Stimulated activated naive CD8-positive, alpha-beta T cell treated with anti-CD3 and anti-CD28 coated beads, Interleukin-15, amount 100 ng/mL, for 72 hours (primary cell): ENCODE results near the gene ADAMTSL2.

Source experiments
- ATAC-seq: fragments of 150-1000 bp; cut with Tn5 transposase; 2 replicates; pipeline ENCODE4 v1.10.0; 2021; ENCODE audit warnings: mild to moderate bottlenecking, moderate library complexity
- DNase-seq, 2 donors: peaks; one replicate each; pipeline ENCODE4 v3.0.0; 2021 to 2022
- H3K27ac Mint-ChIP-seq, 2 donors: one replicate each; pipeline ENCODE4 v1.8.0; 2022; ENCODE audit warnings: mild to moderate bottlenecking in 2 of 2, mixed read lengths in 2 of 2, moderate library complexity in 2 of 2
- H3K27me3 Mint-ChIP-seq: one replicate; pipeline ENCODE4 v1.8.0; 2022; ENCODE audit warnings: mixed read lengths
- H3K4me1 Mint-ChIP-seq: one replicate; pipeline ENCODE4 v1.8.0; 2022; ENCODE audit warnings: mild to moderate bottlenecking, mixed read lengths
- H3K4me3 Mint-ChIP-seq, 2 donors: one replicate each; pipeline ENCODE4 v1.8.0; 2022; ENCODE audit warnings: mild to moderate bottlenecking in 2 of 2, mixed read lengths in 2 of 2, moderate library complexity in 1 of 2
- H3K9me3 Mint-ChIP-seq, 2 donors: one replicate each; pipeline ENCODE4 v1.8.0; 2022; ENCODE audit warnings: mixed read lengths in 2 of 2

The ADAMTSL2 gene

GRCh38 chr9:133495327-133496293 lies 38.9 kb upstream of the ADAMTSL2 start:
- no peak for ATAC-seq
- no peak overlapping the region for H3K4me3 Mint-ChIP-seq
- DNase-seq: no peak
- peaks cover 0 to under 1% of the 10 kb centered on the region in 2 donors for H3K9me3 Mint-ChIP-seq
- H3K27me3 Mint-ChIP-seq: no peaks in the 10 kb centered on the region
- H3K27ac Mint-ChIP-seq: no peak overlapping the region
- H3K4me1 Mint-ChIP-seq: no peaks in the 10 kb centered on the region

- H3K27ac Mint-ChIP-seq: no peak overlapping the region
- DNase-seq (no peak), ATAC-seq (no peak)
- no peak overlapping the region for H3K4me3 Mint-ChIP-seq
- peaks cover 12 to 14% of the 10 kb centered on the region in 2 donors for H3K9me3 Mint-ChIP-seq
- no peaks in the 10 kb centered on the region for H3K27me3 Mint-ChIP-seq
- no peaks in the 10 kb centered on the region for H3K4me1 Mint-ChIP-seq
Measured at GRCh38 chr9:133496861-133497842, 37.4 kb upstream of the ADAMTSL2 start.

GRCh38 chr9:133499132-133499891 lies 35.2 kb upstream of the ADAMTSL2 start:
- no peak for DNase-seq
- Mint-ChIP-seq H3K9me3 (peaks cover 18 to 20% of the 10 kb centered on the region in 2 donors), H3K4me1 (no peaks in the 10 kb centered on the region), H3K4me3 (no peak overlapping the region), H3K27ac (no peak overlapping the region), H3K27me3 (no peaks in the 10 kb centered on the region)
- ATAC-seq: no peak

- Mint-ChIP-seq H3K4me3 (no peak overlapping the region), H3K27me3 (no peaks in the 10 kb centered on the region), H3K9me3 (peaks cover 18 to 20% of the 10 kb centered on the region in 2 donors), H3K4me1 (no peaks in the 10 kb centered on the region), H3K27ac (no peak overlapping the region)
- no peak for DNase-seq
- no peak for ATAC-seq
Measured at GRCh38 chr9:133499892-133500270, 34.6 kb upstream of the ADAMTSL2 start.

- H3K27me3 Mint-ChIP-seq: no peaks in the 10 kb centered on the region
- H3K27ac Mint-ChIP-seq: no peak overlapping the region
- H3K9me3 Mint-ChIP-seq: peaks cover 18 to 20% of the 10 kb centered on the region in 2 donors
- H3K4me3 Mint-ChIP-seq: no peak overlapping the region
- ATAC-seq: no peak
- no peak for DNase-seq
- H3K4me1 Mint-ChIP-seq: peaks cover under 1% of the 10 kb centered on the region
Measured at GRCh38 chr9:133502112-133502511, 32.4 kb upstream of the ADAMTSL2 start.

- ATAC-seq (no peak), DNase-seq (no peak)
- Mint-ChIP-seq H3K4me3 (no peak overlapping the region), H3K27ac (peak overlapping the region in 1 of 2 donors; percentile 59), H3K27me3 (no peaks in the 10 kb centered on the region), H3K9me3 (peaks cover 18 to 20% of the 10 kb centered on the region in 2 donors), H3K4me1 (peaks cover 16% of the 10 kb centered on the region)
Measured at GRCh38 chr9:133505186-133505830, 29.2 kb upstream of the ADAMTSL2 start.

- Mint-ChIP-seq H3K27me3 (no peaks in the 10 kb centered on the region), H3K9me3 (peaks cover 12 to 17% of the 10 kb centered on the region in 2 donors), H3K4me3 (no peak overlapping the region), H3K27ac (no peak overlapping the region), H3K4me1 (peaks cover 16% of the 10 kb centered on the region)
- DNase-seq (no peak), ATAC-seq (no peak)
Measured at GRCh38 chr9:133505901-133506652, 28.4 kb upstream of the ADAMTSL2 start.

GRCh38 chr9:133506653-133507038 lies 27.9 kb upstream of the ADAMTSL2 start:
- Mint-ChIP-seq H3K4me3 (no peak overlapping the region), H3K27me3 (no peaks in the 10 kb centered on the region)
- no peak for DNase-seq

GRCh38 chr9:133507246-133507965 lies 27.1 kb upstream of the ADAMTSL2 start:
- Mint-ChIP-seq H3K9me3 (peaks cover 3% of the 10 kb centered on the region in 2 donors), H3K27me3 (no peaks in the 10 kb centered on the region), H3K27ac (no peak overlapping the region), H3K4me1 (peaks cover 16% of the 10 kb centered on the region), H3K4me3 (no peak overlapping the region)
- no peak for DNase-seq
- ATAC-seq: no peak

More at GRCh38 chr9:133506653-133507038, 27.9 kb upstream of the ADAMTSL2 start:
- no peak overlapping the region for H3K27ac Mint-ChIP-seq
- H3K4me1 Mint-ChIP-seq: peaks cover 16% of the 10 kb centered on the region
- no peak for ATAC-seq
- H3K9me3 Mint-ChIP-seq: peaks cover 8 to 11% of the 10 kb centered on the region in 2 donors

- Mint-ChIP-seq H3K9me3 (no peaks in the 10 kb centered on the region), H3K27ac (peak overlapping the region in 1 of 2 donors; percentile 77), H3K4me3 (no peak overlapping the region), H3K4me1 (peaks cover 16% of the 10 kb centered on the region), H3K27me3 (no peaks in the 10 kb centered on the region)
- ATAC-seq: no peak
- DNase-seq: no peak
Measured at GRCh38 chr9:133508046-133508445, 26.5 kb upstream of the ADAMTSL2 start.

GRCh38 chr9:133509179-133510083 lies 25.1 kb upstream of the ADAMTSL2 start:
- DNase-seq (peak in 1 of 2 donors; percentile 25), ATAC-seq (peak; percentile 67)
- peak overlapping the region; percentile 62 to 91 for H3K27ac Mint-ChIP-seq
- peak overlapping the region; percentile 65 to 71 for H3K4me3 Mint-ChIP-seq
- peaks cover 16% of the 10 kb centered on the region for H3K4me1 Mint-ChIP-seq
- no peaks in the 10 kb centered on the region for H3K9me3 Mint-ChIP-seq
- no peaks in the 10 kb centered on the region for H3K27me3 Mint-ChIP-seq

- Mint-ChIP-seq H3K9me3 (no peaks in the 10 kb centered on the region), H3K4me3 (peak overlapping the region in 1 of 2 donors; percentile 23), H3K4me1 (peaks cover 16% of the 10 kb centered on the region), H3K27me3 (no peaks in the 10 kb centered on the region), H3K27ac (no peak overlapping the region)
- ATAC-seq (no peak), DNase-seq (no peak)
Measured at GRCh38 chr9:133510926-133511505, 23.5 kb upstream of the ADAMTSL2 start.
